HepG2 (cell line): Measurements from ENCODE around the gene TMEM186.

Experiments used
- CREB1 ChIP-seq, 2 experiments: fragments of 450-650 bp in 1 of 2; IDR thresholded peaks; 2 replicates each; pipeline ENCODE4 v1.6.1; 2016 to 2017; ENCODE audit warnings: control low read depth in 1 of 2, mild to moderate bottlenecking in 1 of 2, missing compliant biosample characterization in 1 of 2, missing genetic modification characterization in 1 of 2
- HMG20A ChIP-seq: IDR thresholded peaks from 2 replicates; pipeline ENCODE4 v1.6.1; 2016; ENCODE audit warnings: borderline replicate concordance
- NFYB ChIP-seq: sonication (generic); formaldehyde crosslinking; IDR thresholded peaks from 2 replicates; pipeline ENCODE4 v1.4.0; 2020; ENCODE audit warnings: missing genetic modification reagents
- ZFX ChIP-seq: sonication (generic); formaldehyde crosslinking; IDR thresholded peaks from 2 replicates; pipeline ENCODE4 v1.4.0; 2020; ENCODE audit warnings: mild to moderate bottlenecking, low read depth, missing genetic modification reagents, moderate library complexity
- TF ChIP-seq, protein P1 (sequence below): sonication (generic); formaldehyde crosslinking; IDR thresholded peaks from 2 replicates; pipeline ENCODE4 v1.5.0; 2020; ENCODE audit warnings: mild to moderate bottlenecking, missing genetic modification reagents, moderate library complexity
- TF ChIP-seq, protein P2 (sequence below): conservative IDR thresholded peaks from 2 replicates; pipeline ENCODE4 v1.6.1; 2018; ENCODE audit warnings: missing genetic modification reagents

DNA sequence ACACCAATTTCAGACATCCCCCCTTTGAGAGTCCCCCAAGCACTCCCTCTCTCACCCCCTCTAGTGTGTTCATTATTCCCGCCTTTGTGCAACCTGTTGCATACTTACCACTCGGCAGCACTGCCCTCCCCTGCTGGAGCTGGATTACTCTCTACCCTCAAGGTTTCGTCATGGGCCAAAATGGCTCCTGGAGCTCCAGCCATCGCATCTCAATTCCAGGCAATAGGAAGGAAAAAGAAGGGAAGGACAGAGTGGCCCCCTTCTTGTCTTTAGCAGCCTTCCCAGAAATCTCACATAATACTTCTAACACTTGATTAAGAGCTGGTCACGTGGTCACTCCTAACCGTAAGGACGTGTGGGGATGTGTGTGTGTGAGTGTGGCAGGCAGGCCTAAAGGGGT is 20.2 kb downstream of the TMEM186 start:
- TF ChIP-seq, protein P1, sequence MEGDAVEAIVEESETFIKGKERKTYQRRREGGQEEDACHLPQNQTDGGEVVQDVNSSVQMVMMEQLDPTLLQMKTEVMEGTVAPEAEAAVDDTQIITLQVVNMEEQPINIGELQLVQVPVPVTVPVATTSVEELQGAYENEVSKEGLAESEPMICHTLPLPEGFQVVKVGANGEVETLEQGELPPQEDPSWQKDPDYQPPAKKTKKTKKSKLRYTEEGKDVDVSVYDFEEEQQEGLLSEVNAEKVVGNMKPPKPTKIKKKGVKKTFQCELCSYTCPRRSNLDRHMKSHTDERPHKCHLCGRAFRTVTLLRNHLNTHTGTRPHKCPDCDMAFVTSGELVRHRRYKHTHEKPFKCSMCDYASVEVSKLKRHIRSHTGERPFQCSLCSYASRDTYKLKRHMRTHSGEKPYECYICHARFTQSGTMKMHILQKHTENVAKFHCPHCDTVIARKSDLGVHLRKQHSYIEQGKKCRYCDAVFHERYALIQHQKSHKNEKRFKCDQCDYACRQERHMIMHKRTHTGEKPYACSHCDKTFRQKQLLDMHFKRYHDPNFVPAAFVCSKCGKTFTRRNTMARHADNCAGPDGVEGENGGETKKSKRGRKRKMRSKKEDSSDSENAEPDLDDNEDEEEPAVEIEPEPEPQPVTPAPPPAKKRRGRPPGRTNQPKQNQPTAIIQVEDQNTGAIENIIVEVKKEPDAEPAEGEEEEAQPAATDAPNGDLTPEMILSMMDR = no peak
- no peak for TF ChIP-seq CREB1 (IDR thresholded peaks at IDR 0.05)
- no peak for TF ChIP-seq CREB1 (CRISPR knock-in tag; IDR thresholded peaks at IDR 0.05)
- no peak for TF ChIP-seq NFYB (CRISPR knock-in tag)
- TF ChIP-seq ZFX = no peak
- no peak for TF ChIP-seq HMG20A
- TF ChIP-seq, protein P2, sequence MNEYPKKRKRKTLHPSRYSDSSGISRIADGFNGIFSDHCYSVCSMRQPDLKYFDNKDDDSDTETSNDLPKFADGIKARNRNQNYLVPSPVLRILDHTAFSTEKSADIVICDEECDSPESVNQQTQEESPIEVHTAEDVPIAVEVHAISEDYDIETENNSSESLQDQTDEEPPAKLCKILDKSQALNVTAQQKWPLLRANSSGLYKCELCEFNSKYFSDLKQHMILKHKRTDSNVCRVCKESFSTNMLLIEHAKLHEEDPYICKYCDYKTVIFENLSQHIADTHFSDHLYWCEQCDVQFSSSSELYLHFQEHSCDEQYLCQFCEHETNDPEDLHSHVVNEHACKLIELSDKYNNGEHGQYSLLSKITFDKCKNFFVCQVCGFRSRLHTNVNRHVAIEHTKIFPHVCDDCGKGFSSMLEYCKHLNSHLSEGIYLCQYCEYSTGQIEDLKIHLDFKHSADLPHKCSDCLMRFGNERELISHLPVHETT (CRISPR knock-in tag) = no peak
